Nephron (organoid): ENCODE measurements around the gene CRISPLD2.

Experiments used
- H3K27ac Mint-ChIP-seq, 3 experiments: 2 replicates each; pipeline ENCODE4 v1.8.0; 2020; ENCODE audit warnings: mixed read lengths in 3 of 3, mild to moderate bottlenecking in 2 of 3, moderate library complexity in 1 of 3
- H3K27me3 Mint-ChIP-seq: 2 replicates; pipeline ENCODE4 v1.8.0; 2021; ENCODE audit warnings: low read depth, mild to moderate bottlenecking, moderate library complexity, mixed read lengths
- H3K36me3 Mint-ChIP-seq: 2 replicates; pipeline ENCODE4 v1.8.0; 2020; ENCODE audit warnings: low read depth, mixed read lengths
- H3K4me1 Mint-ChIP-seq: 2 replicates; pipeline ENCODE4 v1.8.0; 2020; ENCODE audit warnings: mixed read lengths
- H3K4me3 Mint-ChIP-seq, 3 experiments: 2 replicates each; pipeline ENCODE4 v1.8.0; 2020; ENCODE audit warnings: mild to moderate bottlenecking in 3 of 3, mixed read lengths in 3 of 3, moderate library complexity in 2 of 3
- H3K9me3 Mint-ChIP-seq: 2 replicates; pipeline ENCODE4 v1.8.0; 2020; ENCODE audit warnings: mixed read lengths
- CTCF ChIP-seq, 3 experiments: fragments of 200-600 bp; sonication (generic); IDR thresholded peaks; one replicate each; pipeline ENCODE4 v1.5.0; 2021; ENCODE audit warnings: antibody characterized with exemption in 3 of 3; ENCODE audit not compliant: unreplicated experiment in 3 of 3

The CRISPLD2 gene

GRCh38 chr16:84896847-84897246 is 77.1 kb downstream of the CRISPLD2 start:
- H3K9me3 Mint-ChIP-seq: peaks cover 5% of the 10 kb centered on the region
- H3K27ac Mint-ChIP-seq: no peak overlapping the region
- TF ChIP-seq CTCF (IDR thresholded peaks at IDR 0.05; ENCODE audit: unreplicated experiment in 3 of 3): no peak
- no peak overlapping the region for H3K4me3 Mint-ChIP-seq
- peaks cover 7% of the 10 kb centered on the region for H3K36me3 Mint-ChIP-seq
- peaks cover 5% of the 10 kb centered on the region for H3K4me1 Mint-ChIP-seq
- no peaks in the 10 kb centered on the region for H3K27me3 Mint-ChIP-seq

- H3K4me1 Mint-ChIP-seq: no peaks in the 10 kb centered on the region
- H3K4me3 Mint-ChIP-seq: no peak overlapping the region
- peaks cover 5% of the 10 kb centered on the region for H3K9me3 Mint-ChIP-seq
- no peak overlapping the region for H3K27ac Mint-ChIP-seq
- TF ChIP-seq CTCF (IDR thresholded peaks at IDR 0.05; ENCODE audit: unreplicated experiment in 3 of 3): no peak
- peaks cover 7% of the 10 kb centered on the region for H3K36me3 Mint-ChIP-seq
- no peaks in the 10 kb centered on the region for H3K27me3 Mint-ChIP-seq
Measured at GRCh38 chr16:84897911-84898377, 78.2 kb downstream of the CRISPLD2 start.

GRCh38 chr16:84898447-84898846 is 78.7 kb downstream of the CRISPLD2 start:
- Mint-ChIP-seq H3K4me3 (no peak overlapping the region), H3K27ac (no peak overlapping the region), H3K27me3 (no peaks in the 10 kb centered on the region), H3K4me1 (no peaks in the 10 kb centered on the region), H3K9me3 (peaks cover 5% of the 10 kb centered on the region), H3K36me3 (peaks cover 7% of the 10 kb centered on the region)
- TF ChIP-seq CTCF (IDR thresholded peaks at IDR 0.05; ENCODE audit: unreplicated experiment in 3 of 3): no peak

GRCh38 chr16:84899414-84899813 is 79.6 kb downstream of the CRISPLD2 start:
- TF ChIP-seq CTCF (IDR thresholded peaks at IDR 0.05; ENCODE audit: unreplicated experiment in 3 of 3): no peak
- Mint-ChIP-seq H3K4me3 (no peak overlapping the region), H3K27ac (no peak overlapping the region), H3K4me1 (no peaks in the 10 kb centered on the region), H3K27me3 (no peaks in the 10 kb centered on the region), H3K36me3 (peaks cover 3% of the 10 kb centered on the region), H3K9me3 (no peaks in the 10 kb centered on the region)

GRCh38 chr16:84905965-84906460 is 86.2 kb downstream of the CRISPLD2 start:
- Mint-ChIP-seq H3K4me3 (no peak overlapping the region), H3K27ac (peak overlapping the region in 1 of 3 experiments; percentile 89)

More at GRCh38 chr16:84905965-84906460, 86.2 kb downstream of the CRISPLD2 start:
- peaks cover 8% of the 10 kb centered on the region for H3K36me3 Mint-ChIP-seq
- no peaks in the 10 kb centered on the region for H3K9me3 Mint-ChIP-seq
- no peak for TF ChIP-seq CTCF (IDR thresholded peaks at IDR 0.05; ENCODE audit: unreplicated experiment in 3 of 3)
- peaks cover 4% of the 10 kb centered on the region for H3K27me3 Mint-ChIP-seq
- peaks cover 33% of the 10 kb centered on the region for H3K4me1 Mint-ChIP-seq
